KBM-7 (cell line): Measurements from ENCODE around the gene HOXD4.

ENCODE experiments used
- DNase-seq: peaks from one replicate; pipeline ENCODE4 v3.0.0-alpha.2; 2015
- in situ Hi-C: fragments of 300-500 bp; cut with MboI; formaldehyde crosslinking; loops from 2 replicates; pipeline ENCODE4 v1.14.3; 2020; ENCODE audit warnings: low sequenced_read_pairs, low pct_unique_long_range_greater_than_20kb, mixed read lengths

Gene HOXD4

GRCh38 chr2:176200971-176201370 is 49.6 kb downstream of the HOXD4 start:
- in situ Hi-C loops, result no loop called here
- no peak for DNase-seq

- in situ Hi-C loops, result no loop called here
Observed at GRCh38 chr2:176202491-176202890, 51.1 kb downstream of the HOXD4 start.

More at GRCh38 chr2:176202491-176202890, 51.1 kb downstream of the HOXD4 start:
- no peak for DNase-seq
